Endodermal cell (in vitro differentiated cells): ENCODE measurements around the gene IMMP2L. TPM values are rescaled to one million over a fixed set of nuclear protein-coding genes. Genes with fewer than 3 reads are reported as not detected.

Experiments used
- DNase-seq: peaks from one replicate; pipeline ENCODE4 v3.0.0-alpha.2; 2017
- H3K27ac ChIP-seq: 2 replicates; pipeline ENCODE4 v1.5.1; 2013; ENCODE audit warnings: mild to moderate bottlenecking, low read depth, low read length, moderate library complexity
- H3K27me3 ChIP-seq: 2 replicates; pipeline ENCODE4 v1.6.1; 2013; ENCODE audit warnings: mild to moderate bottlenecking, low read length, moderate library complexity; ENCODE audit not compliant: insufficient read depth, control insufficient read depth, poor library complexity, severe bottlenecking
- H3K36me3 ChIP-seq: 2 replicates; pipeline ENCODE4 v1.7.0; 2013; ENCODE audit warnings: mild to moderate bottlenecking, low read length, moderate library complexity; ENCODE audit not compliant: control insufficient read depth, insufficient read depth
- H3K4me1 ChIP-seq: one replicate; pipeline ENCODE4 v1.7.0; 2013; ENCODE audit warnings: low read length; ENCODE audit not compliant: control insufficient read depth, insufficient read depth
- H3K4me3 ChIP-seq: 2 replicates; pipeline ENCODE4 v1.5.1; 2013; ENCODE audit warnings: mild to moderate bottlenecking, low read length, moderate library complexity
- H3K9ac ChIP-seq: 2 replicates; pipeline ENCODE4 v1.6.1; 2013; ENCODE audit warnings: mild to moderate bottlenecking, low read length, moderate library complexity; ENCODE audit not compliant: poor library complexity, severe bottlenecking; ENCODE audit errors: extremely low read depth
- H3K9me3 ChIP-seq: 2 replicates; pipeline ENCODE4 v1.6.1; 2013; ENCODE audit warnings: mild to moderate bottlenecking, low read length, moderate library complexity; ENCODE audit not compliant: control insufficient read depth
- H3K27ac Mint-ChIP-seq: 2 replicates; pipeline ENCODE4 v1.8.0; 2020; ENCODE audit warnings: mixed read lengths
- H3K27me3 Mint-ChIP-seq: 2 replicates; pipeline ENCODE4 v1.8.0; 2021; ENCODE audit warnings: mild to moderate bottlenecking, mixed read lengths; ENCODE audit not compliant: insufficient read depth
- H3K36me3 Mint-ChIP-seq: 2 replicates; pipeline ENCODE4 v1.8.0; 2020; ENCODE audit warnings: low read depth, mixed read lengths
- H3K4me1 Mint-ChIP-seq: 2 replicates; pipeline ENCODE4 v1.8.0; 2020; ENCODE audit warnings: mixed read lengths
- H3K4me3 Mint-ChIP-seq: 2 replicates; pipeline ENCODE4 v1.8.0; 2020; ENCODE audit warnings: mild to moderate bottlenecking, moderate library complexity, mixed read lengths
- H3K9me3 Mint-ChIP-seq: 2 replicates; pipeline ENCODE4 v1.8.0; 2020; ENCODE audit warnings: mild to moderate bottlenecking, mixed read lengths
- CTCF ChIP-seq: fragments of 200-600 bp; sonication (generic); conservative IDR thresholded peaks from 2 replicates; pipeline ENCODE4 v1.5.0; 2021; ENCODE audit warnings: antibody characterized with exemption, mild to moderate bottlenecking
- WGBS, 2 experiments: methylation state at CpG; one replicate each; pipeline versions ENCODE4 v1.1.5 to v1.1.7; 2013; ENCODE audit warnings: missing lambda C conversion rate in 2 of 2, mixed read lengths in 1 of 2; ENCODE audit not compliant: insufficient coverage in 1 of 2, insufficient read length in 1 of 2; 5-methylcytosine and 5-hydroxymethylcytosine counted together
- total RNA-seq, 2 donors: library from RNA; stranded (reverse); fragmentation: NEBNext Ultra II Directional in 1 of 2; extraction: Animal tissue kit (Norgen Biotek cat#: 25700) in 1 of 2; gene quantifications; 2 replicates in 1 of 2; 3 replicates in 1 of 2; pipeline ENCODE4 v1.2.1, GENCODE V29; 2021

Gene IMMP2L
- total RNA-seq, 2 donors from 2014 or later = 17.7 to 19.4 TPM

DNA sequence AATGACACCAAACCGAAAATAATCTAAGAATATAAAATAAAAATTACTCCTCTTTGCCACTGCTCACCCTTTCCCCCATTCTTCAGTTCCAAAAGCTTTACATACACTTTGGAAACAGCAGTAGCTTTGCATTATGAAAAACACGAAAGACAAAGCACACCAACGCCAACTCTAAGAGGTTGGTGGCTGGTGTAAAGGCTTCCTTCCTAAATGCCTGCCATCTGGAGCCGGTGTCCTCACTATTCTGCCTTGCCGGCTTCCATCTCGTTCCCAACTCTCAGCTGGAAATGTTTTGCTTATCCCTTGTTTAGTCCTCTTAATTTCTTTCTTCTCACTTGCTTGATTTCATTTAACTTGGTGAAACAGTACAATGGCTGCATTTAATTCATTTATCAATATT, 752.5 kb downstream of the IMMP2L start:
- no peak overlapping the region for H3K27ac Mint-ChIP-seq

GRCh38 chr7:110808361-110808760, 753.9 kb downstream of the IMMP2L start:
- no peak for DNase-seq
- TF ChIP-seq CTCF = no peak
- Mint-ChIP-seq H3K4me3 (no peak overlapping the region), H3K4me1 (peaks cover 16% of the 10 kb centered on the region), H3K27me3 (no peaks in the 10 kb centered on the region), H3K36me3 (no peaks in the 10 kb centered on the region), H3K9me3 (no peaks in the 10 kb centered on the region), H3K27ac (no peak overlapping the region)
- no peak overlapping the region for H3K9ac ChIP-seq
- no peaks in the 10 kb centered on the region for H3K4me1 ChIP-seq
- WGBS, 2 experiments = 96% methylated on average over 1 of the region's 1 CpG; no CpG with 5 or more reads in 1 of the 2 experiments
- no peak overlapping the region for H3K4me3 ChIP-seq
- H3K9me3 ChIP-seq = no peaks in the 10 kb centered on the region
- no peaks in the 10 kb centered on the region for H3K36me3 ChIP-seq
- no peak overlapping the region for H3K27ac ChIP-seq
- H3K27me3 ChIP-seq = no peaks in the 10 kb centered on the region

More for the DNA sequence above, 752.5 kb downstream of the IMMP2L start:
- Histone ChIP-seq H3K9me3 (no peaks in the 10 kb centered on the region), H3K27ac (no peak overlapping the region), H3K4me3 (no peak overlapping the region), H3K36me3 (no peaks in the 10 kb centered on the region), H3K9ac (no peak overlapping the region), H3K27me3 (no peaks in the 10 kb centered on the region), H3K4me1 (no peaks in the 10 kb centered on the region)
- Mint-ChIP-seq H3K4me1 (peaks cover 2% of the 10 kb centered on the region), H3K4me3 (no peak overlapping the region), H3K36me3 (no peaks in the 10 kb centered on the region), H3K27me3 (no peaks in the 10 kb centered on the region), H3K9me3 (no peaks in the 10 kb centered on the region)
- DNase-seq = no peak
- no peak for TF ChIP-seq CTCF
- WGBS, 2 experiments = 92 to 98% methylated on average over 4 to 6 of the region's 6 CpGs

DNA sequence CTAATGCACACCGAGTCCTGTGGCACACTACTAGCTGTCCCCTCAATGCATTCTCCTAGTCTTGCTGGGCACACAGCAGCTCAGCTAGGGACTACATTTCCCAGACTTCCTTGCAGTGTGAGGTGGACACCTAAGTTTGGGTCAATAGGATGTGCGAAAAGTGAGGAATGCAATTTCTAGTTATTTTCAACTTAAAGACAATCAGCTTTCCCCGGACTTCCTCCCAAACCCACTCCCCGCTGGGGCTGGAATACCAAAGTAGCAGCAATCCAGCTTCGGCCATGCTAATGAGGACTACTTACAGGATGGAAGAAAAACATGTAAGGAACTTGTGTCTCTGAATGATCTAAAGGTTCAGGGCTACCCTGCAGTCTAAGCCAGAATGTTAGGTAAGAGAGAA, 757.8 kb downstream of the IMMP2L start:
- Mint-ChIP-seq H3K4me1 (peaks cover 19% of the 10 kb centered on the region), H3K36me3 (no peaks in the 10 kb centered on the region), H3K27ac (peak overlapping the region; percentile 88), H3K9me3 (no peaks in the 10 kb centered on the region), H3K27me3 (no peaks in the 10 kb centered on the region), H3K4me3 (peak overlapping the region; percentile 61)
- no peak for TF ChIP-seq CTCF
- H3K27me3 ChIP-seq = no peaks in the 10 kb centered on the region
- 60 to 78% methylated on average over 1 to 5 of the region's 5 CpGs for WGBS, 2 experiments
- no peak overlapping the region for H3K4me3 ChIP-seq
- H3K4me1 ChIP-seq = no peaks in the 10 kb centered on the region
- DNase-seq = peak; percentile 85
- H3K9ac ChIP-seq = no peak overlapping the region
- H3K27ac ChIP-seq = no peak overlapping the region
- H3K36me3 ChIP-seq = no peaks in the 10 kb centered on the region
- no peaks in the 10 kb centered on the region for H3K9me3 ChIP-seq
